ENCODE measurements around the gene GTPBP6. TPM values are rescaled to one million over a fixed set of nuclear protein-coding genes. Genes with fewer than 3 reads are reported as not detected.

GTPBP6 gene
- total RNA-seq, 6 experiments from 2014 or later, result 20.9 to 32.8 (median 23.2) TPM

DNA sequence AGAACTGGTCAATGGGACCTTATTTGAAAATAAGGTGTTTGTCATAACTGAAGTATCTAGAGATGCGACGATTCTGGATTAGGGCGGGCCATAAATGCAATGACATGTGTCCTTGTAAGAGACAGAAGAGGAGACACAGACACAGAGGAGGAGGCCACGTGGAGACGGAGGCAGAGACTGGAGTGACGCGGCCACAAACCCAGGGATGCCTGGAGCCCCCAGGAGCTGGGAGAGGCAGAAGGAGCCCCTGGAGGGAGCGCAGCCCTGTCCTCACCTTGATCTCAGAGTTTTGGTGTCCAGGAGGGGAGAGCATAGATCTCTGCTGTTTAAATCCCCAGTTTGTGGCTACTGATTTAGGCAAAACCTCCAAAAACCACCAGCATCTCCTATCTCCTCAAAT, 5.0 kb downstream of the GTPBP6 start:
- Histone ChIP-seq H3K27ac (no peak overlapping the region), H3K27me3 (no peaks in the 10 kb centered on the region), H3K4me3 (no peak overlapping the region), H3K4me1 (no peaks in the 10 kb centered on the region), H3K9me3 (no peaks in the 10 kb centered on the region), H3K36me3 (peaks cover 0 to 46% (median 12%) of the 10 kb centered on the region in 4 donors)
- peak; percentile 9 to 28 (median 24) for DNase-seq
- no peak for TF ChIP-seq POLR2A (IDR thresholded peaks at IDR 0.05)
- TF ChIP-seq, protein P1, sequence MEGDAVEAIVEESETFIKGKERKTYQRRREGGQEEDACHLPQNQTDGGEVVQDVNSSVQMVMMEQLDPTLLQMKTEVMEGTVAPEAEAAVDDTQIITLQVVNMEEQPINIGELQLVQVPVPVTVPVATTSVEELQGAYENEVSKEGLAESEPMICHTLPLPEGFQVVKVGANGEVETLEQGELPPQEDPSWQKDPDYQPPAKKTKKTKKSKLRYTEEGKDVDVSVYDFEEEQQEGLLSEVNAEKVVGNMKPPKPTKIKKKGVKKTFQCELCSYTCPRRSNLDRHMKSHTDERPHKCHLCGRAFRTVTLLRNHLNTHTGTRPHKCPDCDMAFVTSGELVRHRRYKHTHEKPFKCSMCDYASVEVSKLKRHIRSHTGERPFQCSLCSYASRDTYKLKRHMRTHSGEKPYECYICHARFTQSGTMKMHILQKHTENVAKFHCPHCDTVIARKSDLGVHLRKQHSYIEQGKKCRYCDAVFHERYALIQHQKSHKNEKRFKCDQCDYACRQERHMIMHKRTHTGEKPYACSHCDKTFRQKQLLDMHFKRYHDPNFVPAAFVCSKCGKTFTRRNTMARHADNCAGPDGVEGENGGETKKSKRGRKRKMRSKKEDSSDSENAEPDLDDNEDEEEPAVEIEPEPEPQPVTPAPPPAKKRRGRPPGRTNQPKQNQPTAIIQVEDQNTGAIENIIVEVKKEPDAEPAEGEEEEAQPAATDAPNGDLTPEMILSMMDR (IDR thresholded peaks at IDR 0.05), result no peak
- no peak for ATAC-seq
- WGBS (ENCODE audit: insufficient coverage, low coverage, low lambda C conversion rate, missing lambda C conversion rate), result 95% methylated on average over 7 of the region's 8 CpGs
- intact Hi-C loops (cut with DNase I), result no loop called here

DNA sequence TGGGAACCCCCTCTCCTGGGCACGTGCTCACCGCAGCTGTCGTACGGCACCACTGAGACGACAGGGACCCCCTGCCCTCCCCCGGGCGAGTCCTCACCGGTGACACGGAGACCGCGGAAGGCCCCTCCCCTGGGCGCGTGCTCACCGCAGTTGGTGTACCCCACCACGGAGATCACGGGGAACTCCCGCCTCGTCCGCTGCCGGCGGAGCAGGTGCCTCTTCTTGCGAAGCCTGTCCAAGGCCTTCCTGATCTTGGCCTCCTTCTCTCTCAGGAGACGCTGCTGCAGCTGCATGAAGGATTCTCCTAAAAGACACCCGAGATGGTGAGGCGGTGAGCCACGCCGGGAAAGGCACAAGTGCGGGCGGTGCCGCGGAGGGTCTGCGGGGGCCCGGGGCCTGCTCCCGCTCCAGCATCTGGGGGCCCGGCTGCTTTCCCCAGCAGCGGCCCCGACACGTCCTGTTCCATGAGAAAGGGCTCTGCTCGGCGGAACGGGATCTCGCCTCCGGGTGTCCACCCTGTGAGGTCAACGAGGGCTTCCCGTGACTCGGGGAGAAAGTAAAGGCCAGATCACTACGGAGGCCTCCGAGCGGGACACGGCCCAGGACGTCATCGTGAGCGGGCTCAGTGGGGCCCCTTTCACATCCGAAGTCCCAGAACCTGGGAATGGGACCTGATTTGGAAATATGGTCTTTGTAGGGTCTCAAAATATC, 5.8 kb downstream of the GTPBP6 start:
- no peaks in the 10 kb centered on the region for H3K9me3 ChIP-seq
- peaks cover 0 to 54% (median 12%) of the 10 kb centered on the region in 4 donors for H3K36me3 ChIP-seq
- WGBS (ENCODE audit: insufficient coverage, low coverage, low lambda C conversion rate, missing lambda C conversion rate), result 85% methylated on average over 9 of the region's 54 CpGs
- DNase-seq (peak; percentile 15 to 53 (median 42)), ATAC-seq (no peak)
- intact Hi-C loops (cut with DNase I), result no loop called here
- H3K27ac ChIP-seq, result no peak overlapping the region
- no peak overlapping the region for H3K4me3 ChIP-seq
- no peaks in the 10 kb centered on the region for H3K27me3 ChIP-seq
- H3K4me1 ChIP-seq, result no peaks in the 10 kb centered on the region
- TF ChIP-seq POLR2A (IDR thresholded peaks at IDR 0.05), result no peak
- TF ChIP-seq, protein P1 (IDR thresholded peaks at IDR 0.05), result no peak

DNA sequence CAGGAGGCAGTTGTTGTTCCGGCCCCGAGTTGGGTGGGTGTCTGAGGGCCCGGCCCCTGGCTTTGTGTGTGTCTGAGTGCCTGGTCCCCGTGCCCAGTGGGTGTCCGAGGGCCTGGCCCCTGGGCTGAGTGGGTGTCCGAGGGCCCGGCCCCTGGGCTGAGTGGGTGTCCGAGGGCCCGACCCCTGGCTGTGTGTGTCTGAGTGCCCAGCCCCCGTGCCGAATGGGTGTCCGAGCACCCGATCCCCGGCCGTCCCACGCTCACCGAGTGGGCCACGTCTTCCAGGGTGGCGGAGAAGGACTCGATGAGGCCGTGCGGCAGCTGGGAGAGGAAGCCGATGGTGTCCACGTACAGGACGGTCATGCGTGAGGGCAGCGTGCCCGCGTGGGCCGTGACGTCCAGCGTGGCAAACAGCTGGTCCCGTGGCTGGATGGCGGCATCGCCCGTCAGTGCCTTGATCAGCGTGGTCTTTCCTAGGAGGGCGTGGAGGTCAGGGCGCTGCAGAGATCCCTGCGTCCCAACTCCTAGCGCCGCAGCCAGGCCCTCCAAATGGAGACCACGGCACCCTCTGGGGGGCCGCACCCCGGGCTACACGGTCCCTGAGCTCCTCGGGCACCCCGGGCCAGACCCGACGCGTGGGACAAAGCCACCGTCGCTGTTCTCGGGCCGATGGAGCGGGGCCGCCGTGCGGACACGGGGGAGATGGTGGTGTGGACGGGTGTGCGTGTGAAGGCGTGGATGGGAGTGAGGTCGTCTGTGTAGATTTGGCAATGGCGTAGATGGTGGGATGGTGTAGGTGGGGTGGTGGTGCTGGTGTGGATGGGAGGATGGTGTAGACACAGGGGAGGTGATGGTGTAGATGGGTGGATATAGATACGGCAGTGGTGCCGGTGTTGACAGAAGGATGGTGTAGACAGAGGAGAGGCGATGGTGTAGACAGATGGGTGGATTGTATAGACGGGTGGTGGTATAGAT, 7.2 kb downstream of the GTPBP6 start:
- intact Hi-C loops (cut with DNase I), result no loop called here
- Histone ChIP-seq H3K36me3 (peaks cover 0 to 67% (median 12%) of the 10 kb centered on the region in 4 donors), H3K27ac (no peak overlapping the region), H3K4me1 (no peaks in the 10 kb centered on the region), H3K4me3 (no peak overlapping the region), H3K27me3 (no peaks in the 10 kb centered on the region), H3K9me3 (no peaks in the 10 kb centered on the region)
- no peak for TF ChIP-seq POLR2A (IDR thresholded peaks at IDR 0.05)
- TF ChIP-seq, protein P1 (IDR thresholded peaks at IDR 0.05), result no peak
- ATAC-seq, result peak in 1 of 4 donors; percentile 8
- 96% methylated on average over 24 of the region's 69 CpGs for WGBS (ENCODE audit: insufficient coverage, low coverage, low lambda C conversion rate, missing lambda C conversion rate)
- DNase-seq, result peak; percentile 19 to 49 (median 41)

DNA sequence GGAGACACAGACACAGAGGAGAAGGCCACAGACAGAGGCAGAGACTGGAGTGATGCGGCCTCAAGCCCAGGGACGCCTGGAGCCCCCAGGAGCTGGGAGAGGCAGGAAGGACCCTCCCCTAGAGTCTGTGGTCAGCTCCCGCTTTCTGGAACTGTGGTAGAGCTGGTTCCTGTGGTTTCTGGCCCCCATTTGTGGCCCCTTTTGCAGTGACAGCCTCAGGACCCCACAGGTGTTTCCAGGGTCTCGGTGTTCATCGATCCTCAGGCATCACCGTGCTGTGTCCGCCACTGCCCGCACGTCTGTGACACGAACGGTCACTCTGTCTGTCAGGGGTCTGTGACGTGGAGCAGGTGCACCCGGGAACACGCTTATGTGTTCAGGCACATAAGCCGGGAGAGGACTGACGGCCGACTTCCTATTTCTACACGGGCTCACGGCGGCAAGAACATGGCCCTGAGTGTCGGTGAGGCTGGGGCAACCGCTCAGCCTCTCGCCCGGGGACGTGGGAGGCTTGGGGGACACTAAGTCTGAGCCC, 7.9 kb downstream of the GTPBP6 start:
- H3K27ac ChIP-seq, result no peak overlapping the region
- intact Hi-C loops (cut with DNase I), result no loop called here
- 70% methylated on average over 4 of the region's 25 CpGs for WGBS (ENCODE audit: insufficient coverage, low coverage, low lambda C conversion rate, missing lambda C conversion rate)
- TF ChIP-seq, protein P1 (IDR thresholded peaks at IDR 0.05), result no peak
- TF ChIP-seq POLR2A (IDR thresholded peaks at IDR 0.05), result no peak
- no peak overlapping the region for H3K4me3 ChIP-seq
- DNase-seq (peak; percentile 10 to 55 (median 31)), ATAC-seq (no peak)
- H3K9me3 ChIP-seq, result no peaks in the 10 kb centered on the region
- H3K27me3 ChIP-seq, result no peaks in the 10 kb centered on the region
- H3K4me1 ChIP-seq, result no peaks in the 10 kb centered on the region
- peaks cover 0 to 73% (median 15%) of the 10 kb centered on the region in 4 donors for H3K36me3 ChIP-seq

All from right lobe of liver (tissue), 6 donors.